ENCODE data around the gene ADRA2C. TPM values are rescaled to one million over a fixed set of nuclear protein-coding genes. Genes with fewer than 3 reads are reported as not detected.

The ADRA2C gene
- total RNA-seq, 1 experiment from 2014 or later: 23.5 TPM

DNA sequence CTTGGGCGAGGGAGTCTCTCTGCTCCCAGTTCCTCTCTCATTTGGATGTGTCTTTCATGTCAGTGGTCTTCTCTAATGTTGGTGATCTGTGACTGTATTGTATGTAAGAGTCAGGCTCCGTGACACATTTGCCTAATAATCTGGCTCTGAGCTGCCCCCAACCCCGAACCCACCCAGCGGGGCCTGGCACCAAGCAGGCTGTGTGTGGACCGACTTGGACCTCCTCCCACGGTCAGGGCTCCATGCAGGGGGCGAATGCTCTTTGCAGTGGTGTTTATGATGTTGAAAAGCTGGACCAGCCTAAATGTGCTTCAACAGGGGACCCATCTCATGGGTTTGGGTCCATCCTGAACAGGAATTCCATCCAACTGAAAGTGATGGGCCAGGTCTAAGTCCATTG lies 47.0 kb upstream of the ADRA2C start:
- Histone ChIP-seq H3K4me1 (ENCODE audit: control insufficient read depth, insufficient read depth, low read length) (no peaks in the 10 kb centered on the region), H3K36me3 (ENCODE audit: control insufficient read depth, insufficient read depth, low read length) (no peaks in the 10 kb centered on the region), H3K27me3 (ENCODE audit: control insufficient read depth, insufficient read depth, low read length) (no peaks in the 10 kb centered on the region), H3K9me3 (ENCODE audit: control insufficient read depth, insufficient read depth, low read depth, low read length) (no peaks in the 10 kb centered on the region), H3K4me3 (ENCODE audit: low read depth in 2 of 2, low read length in 2 of 2) (no peak overlapping the region), H3K27ac (ENCODE audit: low read length) (no peak overlapping the region)
- CTCF ChIA-PET: no interaction called here
- intact Hi-C loops (cut with micrococcal nuclease; ENCODE audit: unreplicated experiment) (no loop called here), in situ Hi-C loops (cut with HindIII; ENCODE audit: low pct_unique_long_range_greater_than_20kb, low sequenced_read_pairs) (no loop called here)
- TF ChIP-seq, protein P1, sequence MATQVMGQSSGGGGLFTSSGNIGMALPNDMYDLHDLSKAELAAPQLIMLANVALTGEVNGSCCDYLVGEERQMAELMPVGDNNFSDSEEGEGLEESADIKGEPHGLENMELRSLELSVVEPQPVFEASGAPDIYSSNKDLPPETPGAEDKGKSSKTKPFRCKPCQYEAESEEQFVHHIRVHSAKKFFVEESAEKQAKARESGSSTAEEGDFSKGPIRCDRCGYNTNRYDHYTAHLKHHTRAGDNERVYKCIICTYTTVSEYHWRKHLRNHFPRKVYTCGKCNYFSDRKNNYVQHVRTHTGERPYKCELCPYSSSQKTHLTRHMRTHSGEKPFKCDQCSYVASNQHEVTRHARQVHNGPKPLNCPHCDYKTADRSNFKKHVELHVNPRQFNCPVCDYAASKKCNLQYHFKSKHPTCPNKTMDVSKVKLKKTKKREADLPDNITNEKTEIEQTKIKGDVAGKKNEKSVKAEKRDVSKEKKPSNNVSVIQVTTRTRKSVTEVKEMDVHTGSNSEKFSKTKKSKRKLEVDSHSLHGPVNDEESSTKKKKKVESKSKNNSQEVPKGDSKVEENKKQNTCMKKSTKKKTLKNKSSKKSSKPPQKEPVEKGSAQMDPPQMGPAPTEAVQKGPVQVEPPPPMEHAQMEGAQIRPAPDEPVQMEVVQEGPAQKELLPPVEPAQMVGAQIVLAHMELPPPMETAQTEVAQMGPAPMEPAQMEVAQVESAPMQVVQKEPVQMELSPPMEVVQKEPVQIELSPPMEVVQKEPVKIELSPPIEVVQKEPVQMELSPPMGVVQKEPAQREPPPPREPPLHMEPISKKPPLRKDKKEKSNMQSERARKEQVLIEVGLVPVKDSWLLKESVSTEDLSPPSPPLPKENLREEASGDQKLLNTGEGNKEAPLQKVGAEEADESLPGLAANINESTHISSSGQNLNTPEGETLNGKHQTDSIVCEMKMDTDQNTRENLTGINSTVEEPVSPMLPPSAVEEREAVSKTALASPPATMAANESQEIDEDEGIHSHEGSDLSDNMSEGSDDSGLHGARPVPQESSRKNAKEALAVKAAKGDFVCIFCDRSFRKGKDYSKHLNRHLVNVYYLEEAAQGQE (IDR thresholded peaks at IDR 0.05; ENCODE audit: insufficient read depth in 1 of 2, low read depth in 2 of 2, low read length in 1 of 2): no peak
- TF ChIP-seq SIN3A (IDR thresholded peaks at IDR 0.05; ENCODE audit: borderline replicate concordance, insufficient read depth, low read depth, low read length) (no peak), POLR2AphosphoS5 (IDR thresholded peaks at IDR 0.05; ENCODE audit: low read depth, low read length) (no peak), TCF7L2 (IDR thresholded peaks at IDR 0.05; ENCODE audit: low read depth, low read length) (no peak)
- TF ChIP-seq, protein P2, sequence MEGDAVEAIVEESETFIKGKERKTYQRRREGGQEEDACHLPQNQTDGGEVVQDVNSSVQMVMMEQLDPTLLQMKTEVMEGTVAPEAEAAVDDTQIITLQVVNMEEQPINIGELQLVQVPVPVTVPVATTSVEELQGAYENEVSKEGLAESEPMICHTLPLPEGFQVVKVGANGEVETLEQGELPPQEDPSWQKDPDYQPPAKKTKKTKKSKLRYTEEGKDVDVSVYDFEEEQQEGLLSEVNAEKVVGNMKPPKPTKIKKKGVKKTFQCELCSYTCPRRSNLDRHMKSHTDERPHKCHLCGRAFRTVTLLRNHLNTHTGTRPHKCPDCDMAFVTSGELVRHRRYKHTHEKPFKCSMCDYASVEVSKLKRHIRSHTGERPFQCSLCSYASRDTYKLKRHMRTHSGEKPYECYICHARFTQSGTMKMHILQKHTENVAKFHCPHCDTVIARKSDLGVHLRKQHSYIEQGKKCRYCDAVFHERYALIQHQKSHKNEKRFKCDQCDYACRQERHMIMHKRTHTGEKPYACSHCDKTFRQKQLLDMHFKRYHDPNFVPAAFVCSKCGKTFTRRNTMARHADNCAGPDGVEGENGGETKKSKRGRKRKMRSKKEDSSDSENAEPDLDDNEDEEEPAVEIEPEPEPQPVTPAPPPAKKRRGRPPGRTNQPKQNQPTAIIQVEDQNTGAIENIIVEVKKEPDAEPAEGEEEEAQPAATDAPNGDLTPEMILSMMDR (IDR thresholded peaks at IDR 0.05): no peak
- DNase-seq (ENCODE audit: low read depth, low spot score) (no peak), ATAC-seq (no peak)
- POLR2A ChIA-PET: no interaction called here
- BruUV-seq (replicated peaks): no TSS peak

DNA sequence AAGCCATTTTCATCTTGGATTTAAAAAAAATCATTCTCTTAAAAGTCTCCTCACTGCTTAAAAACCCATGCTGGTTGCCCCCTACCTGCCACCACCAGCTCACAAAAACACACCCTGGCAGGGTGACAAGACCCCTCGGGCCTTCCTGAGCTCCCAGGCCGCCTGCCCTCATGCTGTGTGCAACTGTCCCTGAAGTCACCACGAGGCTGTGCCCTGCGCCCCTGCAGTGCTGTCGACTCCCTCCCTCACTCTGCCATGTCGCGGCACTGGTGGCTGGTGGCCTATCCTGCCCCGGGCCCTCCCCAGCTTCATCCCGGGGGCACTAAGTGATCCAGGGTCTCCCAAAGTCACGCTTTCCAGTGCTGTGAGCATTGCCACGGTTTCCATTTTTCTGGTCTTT lies 46.3 kb upstream of the ADRA2C start:
- ATAC-seq (no peak), DNase-seq (ENCODE audit: low read depth, low spot score) (no peak)
- ChIA-PET CTCF (no interaction called here), POLR2A (no interaction called here)
- H3K27me3 ChIP-seq (ENCODE audit: control insufficient read depth, insufficient read depth, low read length): no peaks in the 10 kb centered on the region
- H3K27ac ChIP-seq (ENCODE audit: low read length): no peak overlapping the region
- no peaks in the 10 kb centered on the region for H3K4me1 ChIP-seq (ENCODE audit: control insufficient read depth, insufficient read depth, low read length)
- TF ChIP-seq, protein P2 (IDR thresholded peaks at IDR 0.05): no peak
- TF ChIP-seq POLR2AphosphoS5 (IDR thresholded peaks at IDR 0.05; ENCODE audit: low read depth, low read length) (no peak), SIN3A (IDR thresholded peaks at IDR 0.05; ENCODE audit: borderline replicate concordance, insufficient read depth, low read depth, low read length) (no peak), TCF7L2 (IDR thresholded peaks at IDR 0.05; ENCODE audit: low read depth, low read length) (no peak)
- TF ChIP-seq, protein P1 (IDR thresholded peaks at IDR 0.05; ENCODE audit: insufficient read depth in 1 of 2, low read depth in 2 of 2, low read length in 1 of 2): no peak
- in situ Hi-C loops (cut with HindIII; ENCODE audit: low pct_unique_long_range_greater_than_20kb, low sequenced_read_pairs): no loop called here
- H3K9me3 ChIP-seq (ENCODE audit: control insufficient read depth, insufficient read depth, low read depth, low read length): no peaks in the 10 kb centered on the region
- H3K4me3 ChIP-seq (ENCODE audit: low read depth in 2 of 2, low read length in 2 of 2): no peak overlapping the region
- no peaks in the 10 kb centered on the region for H3K36me3 ChIP-seq (ENCODE audit: control insufficient read depth, insufficient read depth, low read length)
- intact Hi-C loops (cut with micrococcal nuclease; ENCODE audit: unreplicated experiment): no loop called here
- no TSS peak for BruUV-seq (replicated peaks)

Measured in Panc1 (cell line).